ENCODE results near the gene TTLL11.

- TF ChIP-seq CTCF (optimal IDR thresholded peaks at IDR 0.05 in 1 of 3, IDR thresholded peaks at IDR 0.05 in 1 of 3, conservative IDR thresholded peaks at IDR 0.05 in 1 of 3; ENCODE audit: extremely low read depth in 1 of 3, insufficient read depth in 2 of 3, low read length in 3 of 3) (no peak), EZH2 (IDR thresholded peaks at IDR 0.05; ENCODE audit: low read length) (no peak)
These were observed 41.9 kb upstream of the TTLL11 start for GRCh38 chr9:122134822-122135528.

Measured in keratinocyte (primary cell).